Measurements from ENCODE around the gene ADCK1. TPM values are rescaled to one million over a fixed set of nuclear protein-coding genes. Genes with fewer than 3 reads are reported as not detected.

Gene ADCK1
- total and polyA plus RNA-seq, 2 of the 13 experiments (the other 11 are each of a cell fraction or from before 2014, with no cell fraction given), result 3.9 to 6.3 TPM

DNA sequence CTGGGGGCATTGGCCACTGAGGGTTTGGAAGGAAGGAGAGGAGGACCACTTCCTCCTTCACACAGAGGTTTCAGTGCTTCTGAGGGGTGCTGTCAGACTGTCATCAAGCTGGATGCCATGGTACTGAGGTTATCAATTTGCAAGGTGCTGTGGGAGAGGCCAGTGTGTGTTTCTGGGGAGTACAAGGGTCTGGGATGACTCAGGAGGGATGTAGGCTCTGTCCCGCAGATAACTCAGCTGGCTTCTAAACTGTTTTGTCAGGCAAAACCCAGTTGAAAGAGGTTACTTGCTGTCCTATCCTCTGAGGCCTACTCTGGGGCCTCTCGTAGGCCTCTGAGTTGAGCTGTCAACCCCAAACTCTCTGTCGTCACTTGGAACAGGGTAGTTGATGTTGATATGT is 22.8 kb downstream of the ADCK1 start:
- FAIRE-seq, result no peak
- intact Hi-C loops (cut with micrococcal nuclease; ENCODE audit: unreplicated experiment), result no loop called here
- CTCF ChIA-PET (ENCODE audit: low intra/inter-chr PET ratio, low total read pairs), result no interaction called here

More for the DNA sequence above, 22.8 kb downstream of the ADCK1 start:
- no peak for TF ChIP-seq HHEX (CRISPR knock-in tag; IDR thresholded peaks at IDR 0.05)
- TF ChIP-seq, protein P1, sequence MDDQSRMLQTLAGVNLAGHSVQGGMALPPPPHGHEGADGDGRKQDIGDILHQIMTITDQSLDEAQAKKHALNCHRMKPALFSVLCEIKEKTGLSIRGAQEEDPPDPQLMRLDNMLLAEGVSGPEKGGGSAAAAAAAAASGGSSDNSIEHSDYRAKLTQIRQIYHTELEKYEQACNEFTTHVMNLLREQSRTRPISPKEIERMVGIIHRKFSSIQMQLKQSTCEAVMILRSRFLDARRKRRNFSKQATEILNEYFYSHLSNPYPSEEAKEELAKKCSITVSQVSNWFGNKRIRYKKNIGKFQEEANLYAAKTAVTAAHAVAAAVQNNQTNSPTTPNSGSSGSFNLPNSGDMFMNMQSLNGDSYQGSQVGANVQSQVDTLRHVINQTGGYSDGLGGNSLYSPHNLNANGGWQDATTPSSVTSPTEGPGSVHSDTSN (CRISPR knock-in tag; IDR thresholded peaks at IDR 0.05; ENCODE audit: borderline replicate concordance), result no peak
- no peak for TF ChIP-seq FIP1L1 (IDR thresholded peaks at IDR 0.05; ENCODE audit: borderline replicate concordance, insufficient read depth, low read depth, low read length)
- TF ChIP-seq, protein P2, sequence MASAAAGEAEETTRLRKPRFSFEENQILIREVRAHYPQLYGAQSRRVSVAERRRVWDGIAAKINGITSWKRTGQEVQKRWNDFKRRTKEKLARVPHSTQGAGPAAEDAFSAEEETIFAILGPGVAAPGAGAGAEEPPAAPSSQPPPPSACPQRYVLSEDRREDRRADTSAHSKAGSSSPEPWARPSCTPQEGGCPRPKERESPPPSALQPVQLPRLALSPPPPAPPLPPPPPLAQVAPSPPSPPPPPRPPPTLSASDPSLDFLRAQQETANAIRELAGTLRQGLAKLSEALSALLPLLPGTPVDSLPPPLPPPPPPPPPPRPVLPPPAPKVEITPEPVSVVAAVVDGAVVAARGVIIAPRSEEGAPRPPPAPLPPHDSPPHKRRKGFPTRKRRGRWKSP (CRISPR knock-in tag; IDR thresholded peaks at IDR 0.05), result no peak
- no peak for TF ChIP-seq ZBTB21 (CRISPR knock-in tag; IDR thresholded peaks at IDR 0.05)
- TF ChIP-seq ZIK1 (CRISPR knock-in tag; IDR thresholded peaks at IDR 0.05; ENCODE audit: borderline replicate concordance, low read depth), result no peak
- TF ChIP-seq, protein P3, sequence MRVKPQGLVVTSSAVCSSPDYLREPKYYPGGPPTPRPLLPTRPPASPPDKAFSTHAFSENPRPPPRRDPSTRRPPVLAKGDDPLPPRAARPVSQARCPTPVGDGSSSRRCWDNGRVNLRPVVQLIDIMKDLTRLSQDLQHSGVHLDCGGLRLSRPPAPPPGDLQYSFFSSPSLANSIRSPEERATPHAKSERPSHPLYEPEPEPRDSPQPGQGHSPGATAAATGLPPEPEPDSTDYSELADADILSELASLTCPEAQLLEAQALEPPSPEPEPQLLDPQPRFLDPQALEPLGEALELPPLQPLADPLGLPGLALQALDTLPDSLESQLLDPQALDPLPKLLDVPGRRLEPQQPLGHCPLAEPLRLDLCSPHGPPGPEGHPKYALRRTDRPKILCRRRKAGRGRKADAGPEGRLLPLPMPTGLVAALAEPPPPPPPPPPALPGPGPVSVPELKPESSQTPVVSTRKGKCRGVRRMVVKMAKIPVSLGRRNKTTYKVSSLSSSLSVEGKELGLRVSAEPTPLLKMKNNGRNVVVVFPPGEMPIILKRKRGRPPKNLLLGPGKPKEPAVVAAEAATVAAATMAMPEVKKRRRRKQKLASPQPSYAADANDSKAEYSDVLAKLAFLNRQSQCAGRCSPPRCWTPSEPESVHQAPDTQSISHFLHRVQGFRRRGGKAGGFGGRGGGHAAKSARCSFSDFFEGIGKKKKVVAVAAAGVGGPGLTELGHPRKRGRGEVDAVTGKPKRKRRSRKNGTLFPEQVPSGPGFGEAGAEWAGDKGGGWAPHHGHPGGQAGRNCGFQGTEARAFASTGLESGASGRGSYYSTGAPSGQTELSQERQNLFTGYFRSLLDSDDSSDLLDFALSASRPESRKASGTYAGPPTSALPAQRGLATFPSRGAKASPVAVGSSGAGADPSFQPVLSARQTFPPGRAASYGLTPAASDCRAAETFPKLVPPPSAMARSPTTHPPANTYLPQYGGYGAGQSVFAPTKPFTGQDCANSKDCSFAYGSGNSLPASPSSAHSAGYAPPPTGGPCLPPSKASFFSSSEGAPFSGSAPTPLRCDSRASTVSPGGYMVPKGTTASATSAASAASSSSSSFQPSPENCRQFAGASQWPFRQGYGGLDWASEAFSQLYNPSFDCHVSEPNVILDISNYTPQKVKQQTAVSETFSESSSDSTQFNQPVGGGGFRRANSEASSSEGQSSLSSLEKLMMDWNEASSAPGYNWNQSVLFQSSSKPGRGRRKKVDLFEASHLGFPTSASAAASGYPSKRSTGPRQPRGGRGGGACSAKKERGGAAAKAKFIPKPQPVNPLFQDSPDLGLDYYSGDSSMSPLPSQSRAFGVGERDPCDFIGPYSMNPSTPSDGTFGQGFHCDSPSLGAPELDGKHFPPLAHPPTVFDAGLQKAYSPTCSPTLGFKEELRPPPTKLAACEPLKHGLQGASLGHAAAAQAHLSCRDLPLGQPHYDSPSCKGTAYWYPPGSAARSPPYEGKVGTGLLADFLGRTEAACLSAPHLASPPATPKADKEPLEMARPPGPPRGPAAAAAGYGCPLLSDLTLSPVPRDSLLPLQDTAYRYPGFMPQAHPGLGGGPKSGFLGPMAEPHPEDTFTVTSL (CRISPR knock-in tag; IDR thresholded peaks at IDR 0.05; ENCODE audit: borderline replicate concordance), result no peak
- TF ChIP-seq GATA4 (IDR thresholded peaks at IDR 0.05; ENCODE audit: borderline replicate concordance, low read depth), result no peak
- TF ChIP-seq ZFP90 (CRISPR knock-in tag; IDR thresholded peaks at IDR 0.05; ENCODE audit: borderline replicate concordance), result no peak
- TF ChIP-seq, protein P4, sequence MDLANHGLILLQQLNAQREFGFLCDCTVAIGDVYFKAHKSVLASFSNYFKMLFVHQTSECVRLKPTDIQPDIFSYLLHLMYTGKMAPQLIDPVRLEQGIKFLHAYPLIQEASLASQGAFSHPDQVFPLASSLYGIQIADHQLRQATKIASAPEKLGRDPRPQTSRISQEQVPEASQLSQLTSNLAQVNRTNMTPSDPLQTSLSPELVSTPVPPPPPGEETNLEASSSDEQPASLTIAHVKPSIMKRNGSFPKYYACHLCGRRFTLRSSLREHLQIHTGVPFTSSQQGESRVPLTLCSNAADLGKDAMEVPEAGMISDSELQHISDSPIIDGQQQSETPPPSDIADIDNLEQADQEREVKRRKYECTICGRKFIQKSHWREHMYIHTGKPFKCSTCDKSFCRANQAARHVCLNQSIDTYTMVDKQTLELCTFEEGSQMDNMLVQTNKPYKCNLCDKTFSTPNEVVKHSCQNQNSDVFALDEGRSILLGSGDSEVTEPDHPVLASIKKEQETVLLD (CRISPR knock-in tag; IDR thresholded peaks at IDR 0.05; ENCODE audit: low read depth), result no peak
- no peak for TF ChIP-seq YY1 (IDR thresholded peaks at IDR 0.05; ENCODE audit: insufficient read depth, insufficient replicate concordance, low read depth, low read length)
- Histone ChIP-seq H3K4me2 (ENCODE audit: low read depth, low read length) (no peak overlapping the region), H4K20me1 (ENCODE audit: insufficient read depth, low read length) (no peaks in the 10 kb centered on the region), H3K36me3 (replicated peaks in 1 of 2; ENCODE audit: control insufficient read depth in 1 of 2, insufficient read depth in 2 of 2, low read length in 2 of 2) (no peaks in the 10 kb centered on the region), H3K4me3 (replicated peaks in 1 of 3; ENCODE audit: insufficient read depth in 1 of 3, low read depth in 2 of 3, low read length in 3 of 3) (no peak overlapping the region), H3K9me3 (ENCODE audit: low read length) (no peaks in the 10 kb centered on the region), H3K4me1 (ENCODE audit: insufficient read depth, low read length) (no peaks in the 10 kb centered on the region), H3K79me2 (ENCODE audit: insufficient read depth, low read length) (no peaks in the 10 kb centered on the region), H3K27me3 (ENCODE audit: control insufficient read depth in 1 of 2, insufficient read depth in 2 of 2, low read length in 2 of 2) (no peaks in the 10 kb centered on the region), H3K9ac (ENCODE audit: insufficient read depth, low read depth, low read length) (no peak overlapping the region), H3K27ac (ENCODE audit: extremely low read length, insufficient read depth, low read length) (no peak overlapping the region), H2AFZ (ENCODE audit: low read length) (no peak overlapping the region)
- in situ Hi-C loops (cut with HindIII; ENCODE audit: extremely low pct_ligation_motif_present, low pct_unique_long_range_greater_than_20kb), result no loop called here
- POLR2A ChIA-PET, result no interaction called here
- no peak; the same call in 2 of the 3 replicates for ATAC-seq
- whole genome bisulfite sequencing (ENCODE audit: low lambda C conversion rate), result no CpG with 5 or more reads among the region's 3 CpGs
- BruUV-seq (replicated peaks), result no TSS peak
- DNase-seq (ENCODE audit: low spot score), result no peak

All from HepG2 (cell line).